Measurements from ENCODE around the gene CDKAL1. TPM values are rescaled to one million over a fixed set of nuclear protein-coding genes. Genes with fewer than 3 reads are reported as not detected.

Gene CDKAL1
- total and polyA plus RNA-seq, 2 of the 8 experiments (the other 6 are each of a cell fraction or from before 2014, with no cell fraction given), result 8.4 to 24.6 TPM

DNA sequence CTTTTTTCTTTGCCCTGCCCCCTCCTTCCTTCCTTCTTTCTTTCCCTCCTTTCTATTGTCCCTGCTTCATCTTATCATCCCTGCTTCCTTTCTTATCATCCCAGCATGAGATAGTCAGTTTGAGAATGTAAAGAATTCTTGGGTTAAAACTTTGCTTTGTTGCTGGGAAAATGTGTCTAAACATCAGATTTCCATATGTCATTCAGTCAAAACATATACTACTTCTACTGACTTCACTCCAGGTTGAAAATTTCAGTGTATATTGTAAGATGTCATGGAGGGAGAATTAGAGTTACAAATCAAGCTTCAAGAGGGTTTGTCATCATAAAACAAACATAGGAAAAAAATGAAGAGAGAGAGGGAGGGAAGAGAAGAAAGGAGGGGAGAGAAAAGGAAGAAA, 700.9 kb downstream of the CDKAL1 start (continued):
- TF ChIP-seq TAF1 (IDR thresholded peaks at IDR 0.05; ENCODE audit: low read depth, low read length), result no peak
- TF ChIP-seq GTF2F1 (IDR thresholded peaks at IDR 0.05; ENCODE audit: borderline replicate concordance, low read depth, low read length), result no peak
- no peak for TF ChIP-seq KDM5A (IDR thresholded peaks at IDR 0.05; ENCODE audit: low read length)
- no peak for TF ChIP-seq BCL11A (IDR thresholded peaks at IDR 0.05; ENCODE audit: low read depth in 2 of 2, low read length in 2 of 2)
- no peak for TF ChIP-seq SIN3A (conservative IDR thresholded peaks at IDR 0.05 in 1 of 2, IDR thresholded peaks at IDR 0.05 in 1 of 2; ENCODE audit: low read depth in 1 of 2, low read length in 2 of 2)
- no peak for TF ChIP-seq NRF1 (IDR thresholded peaks at IDR 0.05; ENCODE audit: low read depth, low read length)
- TF ChIP-seq TAF7 (optimal IDR thresholded peaks at IDR 0.05; ENCODE audit: borderline replicate concordance, low read depth, low read length), result no peak
- TF ChIP-seq JUND (IDR thresholded peaks at IDR 0.05; ENCODE audit: low read length), result no peak
- TF ChIP-seq, protein P1, sequence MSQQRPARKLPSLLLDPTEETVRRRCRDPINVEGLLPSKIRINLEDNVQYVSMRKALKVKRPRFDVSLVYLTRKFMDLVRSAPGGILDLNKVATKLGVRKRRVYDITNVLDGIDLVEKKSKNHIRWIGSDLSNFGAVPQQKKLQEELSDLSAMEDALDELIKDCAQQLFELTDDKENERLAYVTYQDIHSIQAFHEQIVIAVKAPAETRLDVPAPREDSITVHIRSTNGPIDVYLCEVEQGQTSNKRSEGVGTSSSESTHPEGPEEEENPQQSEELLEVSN (IDR thresholded peaks at IDR 0.05), result no peak
- no peak for TF ChIP-seq SIRT6 (IDR thresholded peaks at IDR 0.05; ENCODE audit: low read length)
- no peak for TF ChIP-seq SAP30 (IDR thresholded peaks at IDR 0.05; ENCODE audit: insufficient read depth, insufficient replicate concordance, low read length)
- no peak for TF ChIP-seq GABPA (IDR thresholded peaks at IDR 0.05; ENCODE audit: borderline replicate concordance, insufficient read depth, low read length)
- no peak for TF ChIP-seq RXRA (IDR thresholded peaks at IDR 0.05; ENCODE audit: insufficient read depth, low read depth, low read length)
- no peak for TF ChIP-seq KDM4A (IDR thresholded peaks at IDR 0.05; ENCODE audit: low read depth, low read length, severe bottlenecking)
- TF ChIP-seq RFX5 (IDR thresholded peaks at IDR 0.05; ENCODE audit: borderline replicate concordance, low read depth, low read length), result no peak
- TF ChIP-seq MAFK (IDR thresholded peaks at IDR 0.05; ENCODE audit: low read depth, low read length), result no peak
- TF ChIP-seq TCF12 (IDR thresholded peaks at IDR 0.05; ENCODE audit: low read depth, low read length), result no peak
- TF ChIP-seq TBP (IDR thresholded peaks at IDR 0.05; ENCODE audit: low read depth, low read length), result no peak

Measured in H1 (cell line).